ENCODE measurements around the gene AFG1L. TPM values are rescaled to one million over a fixed set of nuclear protein-coding genes. Genes with fewer than 3 reads are reported as not detected.

The AFG1L gene
- total and polyA plus RNA-seq, 10 donors = 1.8 to 13.0 (median 4.4) TPM

DNA sequence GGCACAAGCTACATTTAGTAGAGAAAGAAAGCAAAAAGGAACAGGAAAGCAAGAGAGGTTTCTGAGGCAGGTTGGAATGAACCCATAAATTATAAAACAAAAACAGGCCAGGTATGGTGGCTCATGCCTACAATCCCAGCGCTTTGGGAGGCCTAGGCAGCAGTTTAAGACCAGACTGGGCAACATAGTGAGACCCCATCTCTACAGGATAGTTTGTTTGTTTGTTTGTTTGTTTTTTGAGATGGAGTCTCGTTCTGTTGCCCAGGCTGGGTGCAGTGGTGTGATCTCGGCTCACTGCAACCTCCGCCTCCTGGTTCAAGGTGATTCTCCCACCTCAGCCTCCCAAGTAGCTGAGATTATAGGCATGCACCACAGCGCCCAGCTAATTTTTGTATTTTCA lies 49.0 kb downstream of the AFG1L start:
- WGBS, 5 donors = 96 to 98% (median 97%) methylated on average over 5 of the region's 5 CpGs
- no peak overlapping the region for H3K4me3 ChIP-seq
- intact Hi-C loops (cut with DNase I; ENCODE audit: low total_unique reads) = no loop called here
- H3K27me3 ChIP-seq (replicated peaks in 1 of 7) = no peaks in the 10 kb centered on the region
- peaks cover 0 to 20% (median 5%) of the 10 kb centered on the region in 6 donors for H3K4me1 ChIP-seq
- H3K36me3 ChIP-seq = no peaks in the 10 kb centered on the region
- H3K27ac ChIP-seq = no peak overlapping the region
- no peak for DNase-seq
- H3K9me3 ChIP-seq = no peaks in the 10 kb centered on the region
- no peak for TF ChIP-seq POLR2AphosphoS5 (IDR thresholded peaks at IDR 0.05)
- no peak for TF ChIP-seq POLR2A (IDR thresholded peaks at IDR 0.05)
- TF ChIP-seq, protein P1, sequence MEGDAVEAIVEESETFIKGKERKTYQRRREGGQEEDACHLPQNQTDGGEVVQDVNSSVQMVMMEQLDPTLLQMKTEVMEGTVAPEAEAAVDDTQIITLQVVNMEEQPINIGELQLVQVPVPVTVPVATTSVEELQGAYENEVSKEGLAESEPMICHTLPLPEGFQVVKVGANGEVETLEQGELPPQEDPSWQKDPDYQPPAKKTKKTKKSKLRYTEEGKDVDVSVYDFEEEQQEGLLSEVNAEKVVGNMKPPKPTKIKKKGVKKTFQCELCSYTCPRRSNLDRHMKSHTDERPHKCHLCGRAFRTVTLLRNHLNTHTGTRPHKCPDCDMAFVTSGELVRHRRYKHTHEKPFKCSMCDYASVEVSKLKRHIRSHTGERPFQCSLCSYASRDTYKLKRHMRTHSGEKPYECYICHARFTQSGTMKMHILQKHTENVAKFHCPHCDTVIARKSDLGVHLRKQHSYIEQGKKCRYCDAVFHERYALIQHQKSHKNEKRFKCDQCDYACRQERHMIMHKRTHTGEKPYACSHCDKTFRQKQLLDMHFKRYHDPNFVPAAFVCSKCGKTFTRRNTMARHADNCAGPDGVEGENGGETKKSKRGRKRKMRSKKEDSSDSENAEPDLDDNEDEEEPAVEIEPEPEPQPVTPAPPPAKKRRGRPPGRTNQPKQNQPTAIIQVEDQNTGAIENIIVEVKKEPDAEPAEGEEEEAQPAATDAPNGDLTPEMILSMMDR (IDR thresholded peaks at IDR 0.05 in 8 of 11, conservative IDR thresholded peaks at IDR 0.05 in 3 of 11) = no peak

DNA sequence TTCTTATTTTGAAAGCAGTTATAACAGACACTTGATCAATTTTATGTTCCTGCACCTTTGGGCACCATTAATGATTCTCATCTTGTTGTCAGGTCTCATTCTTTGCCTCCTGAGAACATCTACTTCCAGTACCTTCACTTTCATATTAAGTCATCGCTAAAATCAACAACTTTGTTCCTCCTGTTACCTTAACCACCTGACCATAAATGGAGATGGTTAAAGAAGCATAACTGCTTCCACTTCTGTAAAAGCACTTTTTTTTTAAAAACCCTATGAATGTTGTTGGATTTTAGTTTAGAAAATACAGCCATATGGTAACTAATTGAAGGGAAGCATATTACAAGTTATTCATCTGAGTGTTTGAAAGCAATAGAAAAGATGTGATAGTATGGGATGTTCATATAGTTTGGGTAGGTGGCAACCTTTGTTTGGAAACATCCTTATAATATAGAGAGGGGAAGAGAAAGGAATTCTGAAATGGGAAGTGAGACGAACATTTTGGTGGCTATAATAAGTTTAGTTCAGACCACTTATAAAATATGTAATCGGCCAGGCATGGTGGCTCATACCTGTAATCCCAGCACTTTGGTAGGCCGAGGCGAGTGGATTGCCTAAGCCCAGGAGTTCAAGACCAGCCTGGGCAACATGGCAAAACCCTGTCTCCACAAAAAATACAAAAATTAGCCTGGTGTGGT lies 53.9 kb downstream of the AFG1L start:
- Histone ChIP-seq H3K27ac (peak overlapping the region; percentile 1 to 84 (median 74)), H3K36me3 (no peaks in the 10 kb centered on the region), H3K27me3 (replicated peaks in 1 of 7) (no peaks in the 10 kb centered on the region), H3K4me1 (peaks cover 0 to 24% (median 4%) of the 10 kb centered on the region in 6 donors), H3K9me3 (no peaks in the 10 kb centered on the region), H3K4me3 (no peak overlapping the region)
- DNase-seq = no peak
- intact Hi-C loops (cut with DNase I; ENCODE audit: low total_unique reads) = no loop called here
- TF ChIP-seq, protein P1 (IDR thresholded peaks at IDR 0.05 in 8 of 11, conservative IDR thresholded peaks at IDR 0.05 in 3 of 11) = no peak
- TF ChIP-seq POLR2A (IDR thresholded peaks at IDR 0.05) = no peak
- no peak for TF ChIP-seq POLR2AphosphoS5 (IDR thresholded peaks at IDR 0.05)
- WGBS, 5 donors = 60 to 69% (median 68%) methylated on average over 5 of the region's 5 CpGs

DNA sequence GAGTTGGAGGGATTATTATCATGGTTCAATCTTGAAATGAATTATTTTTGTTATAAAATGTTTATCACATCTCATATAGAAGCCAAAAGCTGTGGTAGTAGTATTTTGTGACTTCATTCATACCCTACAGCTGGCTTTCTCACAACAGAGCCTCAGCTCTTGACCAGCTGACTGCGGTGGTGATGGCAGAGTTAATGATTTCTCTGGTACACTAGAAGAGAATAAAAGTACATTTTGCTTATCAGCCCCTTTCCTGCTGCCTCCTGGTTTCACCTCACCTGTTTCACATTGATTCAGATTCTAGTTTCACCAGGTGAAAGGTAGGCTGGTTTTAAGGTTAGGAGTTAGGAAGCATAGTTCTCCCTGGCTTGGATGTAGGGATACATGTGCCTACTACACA lies 55.7 kb downstream of the AFG1L start:
- no peak for DNase-seq
- Histone ChIP-seq H3K4me1 (peaks cover 0 to 24% (median 4%) of the 10 kb centered on the region in 6 donors), H3K4me3 (no peak overlapping the region), H3K27ac (no peak overlapping the region), H3K36me3 (no peaks in the 10 kb centered on the region), H3K27me3 (replicated peaks in 1 of 7) (no peaks in the 10 kb centered on the region), H3K9me3 (no peaks in the 10 kb centered on the region)
- intact Hi-C loops (cut with DNase I; ENCODE audit: low total_unique reads) = no loop called here
- TF ChIP-seq POLR2A (IDR thresholded peaks at IDR 0.05) (no peak), POLR2AphosphoS5 (IDR thresholded peaks at IDR 0.05) (no peak)
- TF ChIP-seq, protein P1 (IDR thresholded peaks at IDR 0.05 in 8 of 11, conservative IDR thresholded peaks at IDR 0.05 in 3 of 11) = no peak
- 92 to 100% (median 96%) methylated on average over 1 of the region's 1 CpG for WGBS, 5 donors

DNA sequence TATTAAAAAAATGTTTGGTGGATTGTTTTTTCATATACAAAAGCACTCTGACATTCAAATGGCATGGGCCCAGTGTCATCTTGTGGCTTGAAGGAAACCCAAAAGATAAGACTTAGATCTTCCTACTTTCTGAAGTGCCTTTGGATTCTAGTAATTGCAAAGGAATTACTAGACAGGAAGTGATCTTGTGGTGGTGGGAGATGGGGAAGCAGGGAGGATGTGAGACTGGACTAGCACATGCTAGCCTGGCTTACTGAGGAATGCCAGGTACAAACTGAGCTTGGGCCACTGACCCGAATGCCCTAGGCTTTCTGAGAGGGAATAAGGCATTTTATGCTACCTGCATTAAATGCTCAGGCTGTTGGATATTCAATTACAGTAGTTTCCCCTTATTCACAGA lies 59.0 kb downstream of the AFG1L start:
- Histone ChIP-seq H3K4me3 (no peak overlapping the region), H3K9me3 (no peaks in the 10 kb centered on the region), H3K36me3 (peaks cover 0 to 22% (median 0%) of the 10 kb centered on the region in 6 donors), H3K4me1 (peaks cover 0 to 11% (median 0%) of the 10 kb centered on the region in 6 donors), H3K27ac (no peak overlapping the region), H3K27me3 (replicated peaks in 1 of 7) (no peaks in the 10 kb centered on the region)
- intact Hi-C loops (cut with DNase I; ENCODE audit: low total_unique reads) = no loop called here
- TF ChIP-seq POLR2A (IDR thresholded peaks at IDR 0.05) (no peak), POLR2AphosphoS5 (IDR thresholded peaks at IDR 0.05) (no peak)
- TF ChIP-seq, protein P1 (IDR thresholded peaks at IDR 0.05 in 8 of 11, conservative IDR thresholded peaks at IDR 0.05 in 3 of 11) = no peak
- 84 to 91% (median 88%) methylated on average over 1 of the region's 1 CpG for WGBS, 5 donors
- no peak for DNase-seq

All from spleen (tissue), 11 donors.